HG02981 (cell line): ENCODE measurements around the gene TMEM132C.
"Not testable (repeated sequence)": the region's sequence is repeated elsewhere in the genome, so short reads cannot be mapped to it uniquely, and the experiment has no call there.

Experiments used
- ATAC-seq: cut with Tn5 transposase; IDR thresholded peaks from one replicate; pipeline ENCODE4 v1.9.1; 2021; ENCODE audit warnings: mild to moderate bottlenecking, moderate library complexity; ENCODE audit not compliant: unreplicated experiment

Gene TMEM132C

DNA sequence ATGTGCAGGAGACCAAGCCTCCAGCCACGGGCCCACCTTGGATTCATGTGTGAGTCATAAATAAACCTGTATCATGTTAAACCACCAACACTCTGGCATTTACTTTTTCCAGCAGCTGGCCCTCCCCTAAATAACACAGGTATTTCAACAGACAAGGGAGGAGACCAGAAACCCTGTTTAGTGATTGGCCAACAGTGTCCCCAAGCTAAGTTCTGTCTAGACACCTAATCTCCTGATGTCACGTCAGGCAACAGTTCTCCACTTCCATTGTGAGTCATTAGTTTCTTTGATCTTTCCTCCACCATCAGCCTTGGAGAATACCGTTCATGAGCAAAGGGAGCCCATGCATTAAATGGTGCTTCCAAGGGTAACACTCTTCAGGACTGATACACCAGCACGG is 196.9 kb downstream of the TMEM132C start:
- no peak for ATAC-seq

DNA sequence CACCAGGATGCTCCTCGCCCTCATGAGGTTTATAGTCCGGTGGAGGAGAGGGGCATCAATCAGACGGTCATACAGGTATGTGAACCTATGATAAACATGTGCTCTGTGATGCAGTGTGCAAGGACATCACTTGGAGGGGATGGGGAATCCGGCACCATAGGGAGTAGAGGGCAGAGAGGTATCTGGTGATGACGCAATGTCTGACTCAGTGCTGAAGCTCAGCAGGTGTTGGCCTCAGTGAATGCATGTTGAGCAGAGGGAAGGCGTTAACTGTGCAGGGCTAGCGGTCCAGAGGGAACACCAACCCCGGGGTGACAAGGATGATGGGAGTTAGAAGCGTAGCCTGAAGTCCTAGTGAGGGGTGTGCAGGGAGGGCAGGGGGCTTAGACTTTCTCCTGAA is 200.9 kb downstream of the TMEM132C start:
- no peak for ATAC-seq

DNA sequence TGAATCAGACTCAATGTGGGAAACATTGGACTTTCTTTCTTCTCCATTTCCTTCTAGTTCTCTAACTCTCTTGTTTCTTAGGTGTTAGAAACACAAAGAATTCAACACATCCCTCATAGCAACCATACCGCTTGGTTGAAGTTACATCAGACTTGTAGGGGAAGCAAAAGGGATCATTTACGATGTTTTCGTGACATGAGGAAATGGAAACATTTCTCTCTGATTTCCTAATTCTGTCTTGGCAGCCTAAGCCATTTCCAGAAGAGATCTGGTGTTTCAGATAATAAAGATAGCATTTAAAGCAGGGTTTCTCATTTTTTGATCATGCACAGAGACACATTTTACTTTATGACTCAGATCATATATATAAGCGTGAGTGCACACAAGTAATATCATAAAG is 202.0 kb downstream of the TMEM132C start:
- ATAC-seq: no peak

DNA sequence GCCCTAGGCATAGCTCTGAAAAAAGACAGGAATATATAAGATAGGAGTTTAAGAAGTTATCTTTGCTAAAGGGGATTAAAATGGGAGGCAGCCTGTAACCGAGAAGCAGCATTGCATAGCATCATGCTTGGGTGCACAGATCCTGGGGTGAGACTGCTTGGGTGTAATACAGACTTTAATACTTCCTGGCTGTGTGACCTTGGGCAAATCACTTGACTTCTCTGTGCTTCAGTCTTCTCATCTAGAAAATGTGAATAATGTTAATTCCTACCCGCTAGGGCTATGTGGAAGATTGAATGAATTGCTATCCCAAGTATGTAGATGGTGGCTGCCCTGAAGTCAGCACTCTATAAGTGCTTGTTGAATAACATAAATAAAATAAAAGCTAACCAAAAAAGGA is 204.5 kb downstream of the TMEM132C start:
- ATAC-seq: no peak

DNA sequence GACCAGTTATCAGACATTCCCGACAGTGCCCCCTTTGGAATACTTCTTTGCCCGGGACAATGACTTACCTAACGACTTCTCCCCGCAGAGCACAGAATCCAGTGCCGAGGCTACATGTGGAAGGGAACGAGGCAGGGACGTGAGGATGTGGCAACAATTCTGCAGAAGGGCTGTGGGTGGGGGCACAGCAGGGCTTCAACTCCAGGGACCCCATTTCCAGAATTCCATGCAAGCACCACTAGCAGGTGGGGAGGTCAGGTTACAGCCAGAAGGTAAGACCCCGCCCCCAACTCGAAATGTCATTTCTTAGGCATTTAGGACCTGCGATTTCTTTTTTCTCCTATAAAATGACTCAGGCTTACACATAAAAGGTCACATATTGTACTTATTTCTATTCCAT is 207.9 kb downstream of the TMEM132C start:
- no peak for ATAC-seq

DNA sequence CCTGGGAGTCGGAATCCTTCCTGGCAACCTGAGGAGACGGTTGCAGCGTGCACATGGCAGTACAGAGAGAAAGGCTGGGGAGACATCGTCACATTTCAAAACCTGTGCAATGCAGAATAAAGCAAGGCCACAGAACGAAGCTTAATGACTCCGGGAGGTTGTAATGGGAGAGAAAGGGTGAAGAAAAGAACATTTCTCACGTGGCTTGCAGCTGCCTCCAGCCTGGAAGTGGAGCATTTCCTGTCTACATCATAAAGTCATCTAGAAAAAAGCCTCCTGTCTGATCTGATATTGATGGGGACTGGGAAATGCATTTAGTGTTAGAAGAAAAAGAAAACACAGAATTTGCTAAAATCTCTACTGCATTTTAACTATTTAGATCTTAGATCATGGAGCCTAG is 209.3 kb downstream of the TMEM132C start:
- ATAC-seq: no peak

DNA sequence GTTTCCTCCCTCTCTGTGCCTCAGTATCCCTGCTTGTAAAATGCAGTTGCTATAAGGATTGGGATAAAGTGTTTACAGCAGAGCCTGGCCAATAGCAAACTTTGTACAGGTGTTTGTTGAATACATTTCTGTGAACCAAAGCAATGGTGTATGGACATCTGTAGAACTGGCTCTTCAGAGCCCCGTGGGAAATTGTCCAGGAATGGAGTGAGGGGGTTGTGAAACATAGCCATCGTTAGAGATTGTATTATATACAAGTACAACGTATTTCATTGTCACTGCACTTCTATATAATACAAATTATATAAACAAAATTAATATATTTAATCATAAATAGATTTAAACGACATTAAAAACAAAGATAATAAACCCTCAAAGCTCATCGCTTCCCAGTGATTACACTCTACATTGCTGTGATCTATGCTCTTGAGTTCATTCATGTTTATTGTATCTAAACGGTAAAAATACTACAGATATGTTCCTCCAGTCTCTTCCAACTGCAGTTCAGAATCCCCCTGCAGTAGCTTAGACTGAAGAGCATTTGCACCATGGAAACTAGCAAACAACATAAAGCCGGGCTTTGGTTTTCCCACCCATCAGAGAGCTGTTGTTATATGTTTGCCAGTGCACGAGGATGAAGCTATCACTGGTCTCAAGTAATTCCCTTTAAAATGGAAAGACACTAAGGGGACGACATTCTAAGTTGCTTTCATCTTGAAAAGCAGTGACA is 216.7 kb downstream of the TMEM132C start:
- ATAC-seq: no peak

DNA sequence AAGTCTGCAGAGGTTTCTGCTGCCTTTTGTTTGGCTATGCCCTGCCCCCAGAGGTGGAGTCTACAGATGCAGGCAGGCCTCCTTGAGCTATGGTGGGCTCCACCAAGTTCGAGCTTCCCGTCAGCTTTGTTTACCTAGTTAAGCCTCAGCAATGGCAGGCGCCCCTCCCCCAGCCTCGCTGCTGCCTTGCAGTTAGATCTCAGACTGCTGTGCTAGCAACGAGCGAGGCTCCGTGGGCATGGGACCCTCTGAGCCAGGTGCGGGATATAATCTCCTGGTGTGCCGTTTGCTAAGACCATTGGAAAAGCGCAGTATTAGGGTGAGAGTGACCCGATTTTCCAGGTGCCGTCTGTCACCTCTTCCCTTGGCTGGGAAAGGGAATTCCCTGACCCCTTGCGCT is 230.4 kb downstream of the TMEM132C start:
- ATAC-seq: not testable (repeated sequence)

DNA sequence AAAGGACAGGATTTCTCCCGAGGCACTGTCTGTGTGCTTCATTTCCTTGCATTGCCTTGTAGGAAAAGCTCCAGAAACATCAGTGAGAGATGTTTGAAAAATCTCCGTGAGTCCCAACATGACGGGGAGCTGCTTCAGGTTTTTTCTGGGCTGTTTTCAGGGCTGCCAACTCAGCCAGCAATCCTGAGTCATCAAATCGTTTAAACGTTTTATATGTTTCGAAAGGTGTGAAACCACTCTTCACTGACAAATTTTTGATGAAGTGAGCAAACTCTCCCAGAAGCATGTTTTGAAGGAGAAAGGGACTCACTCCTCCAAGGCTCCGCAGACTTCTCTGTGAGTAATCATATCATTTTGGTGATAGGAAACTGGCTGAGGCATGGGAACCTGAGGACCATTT is 240.5 kb downstream of the TMEM132C start:
- ATAC-seq: no peak

DNA sequence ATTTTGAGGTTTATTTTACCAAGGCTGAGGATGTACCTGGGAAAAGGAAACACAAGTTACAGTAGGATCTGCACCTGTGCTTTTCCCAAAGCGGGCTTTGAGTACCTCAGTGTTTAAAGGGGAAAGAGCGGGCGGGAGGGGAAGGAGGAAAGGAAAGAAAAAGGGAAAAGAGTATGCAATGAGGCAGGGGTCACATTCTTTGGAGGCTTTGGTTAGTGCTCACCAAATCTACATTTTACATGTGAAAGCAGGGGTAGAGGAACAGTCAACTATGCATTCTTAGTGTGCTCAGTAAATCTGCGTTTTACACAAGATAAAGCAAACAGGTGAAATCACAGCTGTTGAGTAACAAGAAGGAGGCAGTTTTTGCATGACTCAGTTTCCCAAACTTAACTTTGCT is 242.2 kb downstream of the TMEM132C start:
- no peak for ATAC-seq

DNA sequence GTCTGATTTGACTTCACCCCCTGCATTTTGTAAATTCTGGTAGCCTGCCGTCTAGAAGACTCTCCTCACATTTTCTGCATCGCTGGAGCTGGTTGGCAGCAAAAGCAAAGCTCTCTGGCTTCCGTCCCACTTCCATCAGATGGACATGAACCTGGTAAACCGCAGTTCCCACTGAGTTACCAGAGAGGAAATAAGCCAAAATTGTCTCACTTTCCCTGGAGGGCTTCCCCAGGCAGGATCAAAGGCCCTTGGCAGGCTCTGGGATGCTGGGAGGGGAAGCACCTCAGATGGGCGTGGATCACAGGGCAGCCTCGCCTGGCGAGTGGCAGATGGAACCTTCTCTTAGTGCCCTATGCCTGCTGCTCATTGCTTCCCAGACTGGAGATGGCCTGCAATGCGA is 243.5 kb downstream of the TMEM132C start:
- no peak for ATAC-seq

DNA sequence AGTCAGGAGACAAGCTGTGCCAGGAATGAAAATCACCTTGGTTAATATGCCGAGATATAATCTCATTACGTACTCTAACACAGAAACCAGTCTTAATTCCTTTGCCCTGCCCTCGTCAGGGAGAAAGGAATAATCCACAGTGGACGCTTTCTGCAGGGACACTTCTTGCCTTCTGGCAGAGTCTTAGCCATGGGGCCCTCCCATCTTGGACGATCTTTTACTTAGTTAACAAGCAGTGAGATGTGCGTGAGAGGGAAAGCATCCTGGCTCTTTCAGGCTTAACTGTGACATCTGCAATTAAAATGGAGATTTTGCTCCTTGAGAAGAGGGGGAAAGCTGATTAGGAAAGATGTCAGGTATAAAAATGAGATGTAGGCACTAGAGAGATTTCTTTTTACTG is 246.4 kb downstream of the TMEM132C start:
- ATAC-seq: no peak

DNA sequence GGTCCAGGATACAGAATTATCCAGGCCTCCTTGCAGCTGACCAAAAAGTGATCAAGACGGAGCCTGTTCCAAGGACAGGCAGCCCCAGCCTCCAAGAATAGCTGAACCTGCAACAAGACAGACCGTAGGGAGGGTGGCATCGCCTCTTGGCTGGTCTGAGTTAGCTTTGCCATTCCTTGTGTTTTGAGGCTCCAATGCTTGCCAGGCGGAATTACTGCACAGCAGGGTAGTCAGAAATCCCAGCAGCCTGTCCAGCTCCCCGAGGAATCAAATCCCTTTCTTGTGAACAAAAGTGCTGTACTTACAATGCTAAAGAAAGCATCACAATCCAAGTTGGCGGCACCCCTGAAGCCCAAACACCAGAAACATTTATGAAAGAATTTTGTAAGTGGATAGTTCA is 246.9 kb downstream of the TMEM132C start:
- no peak for ATAC-seq

DNA sequence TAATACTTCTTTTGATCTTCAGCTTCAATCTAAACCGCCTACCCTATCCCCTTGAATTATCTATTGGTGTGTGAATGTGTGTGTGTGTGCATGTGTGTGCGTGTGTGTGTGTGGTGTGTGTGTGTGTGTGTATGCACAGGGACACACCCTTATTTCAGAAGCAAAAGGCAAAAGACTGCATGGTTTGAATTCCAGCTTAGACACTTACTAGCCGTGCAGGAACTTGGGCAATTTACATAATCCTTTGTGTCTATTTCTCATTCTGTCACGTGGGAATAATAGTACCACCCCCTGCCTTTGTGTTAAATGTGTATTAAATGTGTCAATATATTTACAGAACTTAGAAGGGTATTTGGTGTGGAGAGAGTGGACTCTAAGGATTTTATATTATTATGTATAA is 251.7 kb downstream of the TMEM132C start:
- ATAC-seq: no peak

DNA sequence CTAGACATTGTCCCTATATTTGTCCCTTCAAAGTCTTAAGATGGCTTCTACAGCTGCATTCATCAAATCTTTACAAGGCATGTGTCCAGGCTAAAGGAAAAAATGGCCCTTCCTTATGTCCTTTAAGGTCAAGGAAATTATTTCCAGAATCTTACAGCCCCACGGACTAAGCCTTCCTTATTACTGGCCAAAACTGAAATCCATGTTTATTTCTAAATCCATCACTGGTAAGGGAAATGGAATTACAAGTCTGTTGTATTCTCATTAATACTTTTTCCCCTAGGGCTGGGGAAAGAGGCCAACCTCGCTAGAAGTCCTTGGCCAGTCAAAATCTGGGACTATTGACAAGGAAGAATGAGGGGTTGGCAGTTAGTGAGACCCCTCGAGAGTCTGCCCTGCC is 252.5 kb downstream of the TMEM132C start:
- ATAC-seq: no peak

DNA sequence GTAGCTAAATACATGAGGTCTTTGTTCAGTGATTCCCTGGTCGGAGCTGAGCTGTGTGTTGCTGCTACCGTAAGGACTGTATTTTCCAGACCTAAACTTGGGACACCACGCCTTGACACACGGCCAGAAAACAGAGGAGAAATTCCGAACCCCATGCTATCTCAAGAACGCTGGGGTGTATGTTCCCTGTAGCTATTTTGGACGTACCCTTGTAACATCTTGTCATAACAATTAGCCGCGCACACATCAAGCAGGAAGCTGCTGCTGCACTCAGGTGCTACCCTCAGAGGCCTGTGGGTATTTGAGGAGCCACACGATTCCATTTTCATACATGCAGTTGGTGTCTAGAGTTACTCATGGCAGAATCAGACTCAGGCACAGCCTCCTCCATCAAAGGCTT is 255.0 kb downstream of the TMEM132C start:
- ATAC-seq: no peak

DNA sequence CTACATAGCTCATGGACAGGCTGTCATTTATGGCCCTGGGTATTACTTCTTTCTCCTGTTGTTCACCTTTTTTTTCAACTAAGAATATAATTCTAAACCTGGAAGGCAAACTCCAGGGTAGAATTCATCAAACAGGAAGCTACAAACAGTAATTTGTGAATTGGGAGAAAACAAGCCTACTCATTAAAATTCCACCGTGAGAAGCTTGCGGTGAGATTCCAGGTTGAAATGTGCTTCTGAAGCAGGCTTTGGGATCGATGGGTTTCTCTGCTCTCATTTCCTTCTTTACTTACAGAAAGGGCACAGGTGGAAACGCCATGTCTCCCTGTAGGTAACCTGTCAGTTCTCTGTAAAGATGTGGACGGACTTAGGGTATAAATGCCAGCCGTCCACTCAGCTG is 257.5 kb downstream of the TMEM132C start:
- ATAC-seq: no peak

DNA sequence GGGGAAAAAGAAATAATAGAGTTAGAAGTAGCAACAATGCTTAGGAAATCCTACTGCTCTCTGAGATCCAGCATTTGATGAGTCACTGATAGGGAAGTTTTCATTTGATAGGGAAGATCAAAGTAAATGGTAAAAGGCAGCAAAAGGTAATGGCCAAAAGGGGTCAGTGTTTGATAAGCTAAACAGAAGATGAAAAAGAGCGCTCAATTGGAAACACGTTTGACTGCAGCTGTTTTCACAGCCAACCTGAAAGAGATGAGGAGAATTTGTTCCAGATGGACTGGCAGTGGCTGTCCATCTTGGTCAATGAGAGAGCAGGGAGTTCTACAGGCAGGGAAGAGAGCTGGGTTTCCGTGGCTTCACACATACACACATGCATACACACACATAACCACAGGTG is 264.2 kb downstream of the TMEM132C start:
- ATAC-seq: no peak

DNA sequence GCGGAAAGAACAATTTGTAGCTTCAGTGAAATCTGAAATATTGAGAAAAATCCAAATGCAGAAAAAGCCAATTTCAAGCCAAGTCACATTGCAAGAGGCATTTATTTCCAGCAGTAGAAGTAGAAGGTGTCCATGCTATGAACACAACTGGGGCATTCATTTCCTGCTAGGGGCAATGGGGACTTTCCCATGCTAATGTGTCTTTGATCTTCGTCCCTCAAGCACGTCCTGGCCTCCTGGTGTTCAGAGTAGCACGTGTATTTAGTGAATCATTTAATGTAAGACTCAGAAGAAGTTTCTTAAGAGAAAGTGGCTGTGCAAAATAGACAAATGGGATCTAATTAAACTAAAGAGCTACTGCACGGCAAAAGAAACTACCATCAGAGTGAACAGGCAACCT is 267.9 kb downstream of the TMEM132C start:
- peak; percentile 78 for ATAC-seq

DNA sequence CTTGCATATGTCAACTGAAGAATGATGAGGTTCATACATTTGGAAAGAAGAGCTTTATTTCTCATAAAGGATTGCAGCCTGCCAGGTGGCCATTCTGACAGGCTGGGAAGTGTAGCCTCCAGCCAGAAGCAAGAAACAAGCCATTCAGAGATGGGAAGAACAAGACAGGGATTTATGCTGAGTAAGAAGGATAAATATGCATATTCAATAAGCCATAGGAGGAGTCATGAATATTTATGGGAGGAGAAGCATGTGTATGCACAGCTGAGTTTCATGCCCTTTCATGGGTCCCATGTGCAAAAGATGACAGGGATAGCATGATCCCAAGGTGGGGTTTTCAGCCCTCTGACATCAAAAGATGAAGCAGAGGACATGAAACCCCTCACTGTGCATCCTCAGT is 269.8 kb downstream of the TMEM132C start:
- ATAC-seq: no peak

DNA sequence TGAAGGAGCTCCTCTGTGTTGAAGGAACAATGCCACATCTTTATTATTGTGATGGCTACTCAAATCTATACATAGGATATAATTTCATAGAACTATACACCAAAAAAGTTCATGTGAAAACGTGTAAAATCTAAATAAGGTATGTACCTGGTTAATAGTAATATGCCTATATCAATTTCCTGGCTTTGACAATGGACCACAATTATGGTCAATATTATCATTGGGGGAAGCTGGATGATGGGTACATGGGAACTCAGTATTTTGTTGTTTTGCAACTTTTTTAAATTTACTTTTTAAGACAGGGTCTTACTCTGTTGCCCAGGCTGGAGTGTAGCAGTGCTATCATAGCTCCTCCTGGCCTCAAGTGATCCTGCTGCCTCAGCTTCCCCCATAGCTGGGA is 270.7 kb downstream of the TMEM132C start:
- no peak for ATAC-seq

DNA sequence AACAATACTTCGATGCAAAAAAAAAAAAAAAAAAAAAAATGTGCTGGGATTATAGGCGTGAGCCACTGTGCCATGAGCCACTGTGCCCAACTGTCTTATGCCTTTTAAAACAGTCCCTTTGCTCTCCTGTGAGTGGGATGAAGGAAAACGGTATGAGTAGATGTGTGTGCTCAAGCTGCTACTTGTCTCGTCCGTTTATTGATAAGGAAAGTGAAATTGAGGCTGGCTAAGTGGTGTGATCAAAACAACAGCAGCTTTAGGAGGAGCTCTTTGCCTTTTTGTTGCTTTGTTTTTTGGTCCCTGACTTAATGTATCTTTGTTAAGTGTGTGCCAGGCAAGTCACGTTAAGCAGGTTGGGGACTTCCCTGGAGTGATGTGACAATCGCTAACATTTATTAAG is 275.9 kb downstream of the TMEM132C start:
- no peak for ATAC-seq

DNA sequence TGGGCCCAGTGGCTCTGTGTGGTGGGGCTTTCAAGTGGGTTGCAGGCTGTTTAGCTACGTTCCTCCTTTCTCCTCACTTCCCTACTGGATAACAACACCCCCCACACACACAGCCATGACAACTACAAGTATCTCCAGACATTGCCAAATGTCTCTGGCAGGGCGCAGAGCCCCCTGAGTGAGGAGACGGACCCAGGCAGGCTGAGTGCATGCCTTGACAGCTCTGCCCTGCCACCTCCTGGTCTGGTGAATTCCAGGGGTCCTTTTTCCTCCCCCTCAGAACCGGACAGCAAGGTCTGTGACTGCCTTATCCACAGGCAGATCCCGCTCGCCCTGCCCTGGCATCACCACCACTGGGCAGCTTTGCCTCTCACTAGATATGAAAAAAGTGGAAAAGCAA is 276.5 kb downstream of the TMEM132C start:
- ATAC-seq: no peak
